GM19023 (cell line): ENCODE measurements around the gene DTNB.

Experiments
- ATAC-seq: cut with Tn5 transposase; IDR thresholded peaks from one replicate; pipeline ENCODE4 v1.9.1; 2021; ENCODE audit warnings: mild to moderate bottlenecking, moderate library complexity; ENCODE audit not compliant: unreplicated experiment

Gene DTNB

DNA sequence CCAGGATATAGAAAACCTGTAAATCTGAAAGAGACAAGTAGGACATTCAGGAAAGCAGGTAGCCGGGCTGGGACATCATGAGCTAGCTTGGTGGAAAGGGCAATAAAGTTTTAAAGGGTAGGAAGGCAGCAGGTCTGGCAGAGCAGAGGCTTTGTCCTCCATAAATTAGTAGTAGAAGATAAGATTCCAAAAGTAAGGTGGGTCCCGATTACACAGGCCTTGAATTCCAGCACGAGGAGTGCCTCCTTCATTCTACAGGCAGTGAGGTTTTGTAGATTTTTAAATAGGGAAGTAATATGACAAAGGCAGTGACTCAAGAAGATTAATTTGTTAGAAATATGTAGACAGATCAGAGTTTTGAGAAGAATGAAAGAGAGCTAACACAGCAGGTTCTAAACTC lies 160.7 kb downstream of the DTNB start:
- ATAC-seq = no peak

DNA sequence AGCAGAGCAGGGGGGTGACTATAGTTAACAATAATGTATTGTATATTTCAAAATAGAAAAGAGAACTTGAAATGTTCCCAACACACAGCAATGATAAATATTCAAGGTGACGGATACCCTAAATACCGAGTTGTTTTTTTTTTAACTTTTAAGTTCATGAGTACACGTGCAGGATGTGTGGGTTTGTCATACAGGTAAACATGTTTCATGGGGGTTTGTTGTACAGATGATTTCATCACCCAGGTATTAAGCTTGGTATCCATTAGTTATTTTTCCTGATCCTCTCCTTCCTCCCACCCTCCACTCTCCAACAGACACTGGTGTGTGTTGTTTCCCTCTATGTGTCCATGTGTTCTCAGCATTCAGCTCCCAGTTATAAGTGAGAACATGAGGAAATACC lies 167.2 kb downstream of the DTNB start:
- no peak for ATAC-seq

DNA sequence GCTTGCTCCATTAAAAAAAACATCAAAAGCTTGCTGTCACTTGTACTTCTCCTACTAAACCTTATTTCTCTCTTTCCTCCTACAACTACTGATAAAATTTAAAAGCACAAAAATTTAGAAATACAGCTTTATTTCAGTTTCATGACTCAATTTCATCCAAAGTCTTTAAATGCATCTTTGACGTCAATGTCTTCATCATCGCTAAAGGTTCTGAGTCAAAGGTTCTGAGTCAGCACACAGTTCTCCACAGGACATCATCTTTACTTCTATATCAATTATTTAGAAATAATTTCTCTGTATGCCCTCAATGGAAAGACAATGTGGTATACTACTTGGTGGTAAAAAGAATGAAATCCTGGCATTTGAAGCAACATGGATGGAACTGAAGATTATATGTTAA lies 167.8 kb downstream of the DTNB start:
- no peak for ATAC-seq

DNA sequence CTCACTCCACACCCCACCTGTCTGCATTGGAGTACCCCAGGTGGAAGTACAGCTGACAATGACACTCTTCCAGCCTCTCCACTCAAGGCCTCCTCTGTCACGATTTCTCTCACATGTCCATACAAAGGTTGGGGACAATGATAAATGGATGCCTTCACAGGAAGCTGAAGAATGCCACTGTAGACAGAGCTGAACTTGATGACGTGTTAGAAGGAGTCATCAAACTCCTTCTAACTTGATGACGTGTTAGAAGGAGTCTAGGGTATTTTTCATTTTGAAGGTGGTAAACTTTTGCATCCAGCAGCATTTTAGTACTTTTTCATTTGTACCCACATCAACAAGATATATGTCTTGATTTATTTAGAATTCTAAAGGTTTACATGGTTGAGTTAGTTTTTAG lies 168.2 kb downstream of the DTNB start:
- no peak for ATAC-seq

DNA sequence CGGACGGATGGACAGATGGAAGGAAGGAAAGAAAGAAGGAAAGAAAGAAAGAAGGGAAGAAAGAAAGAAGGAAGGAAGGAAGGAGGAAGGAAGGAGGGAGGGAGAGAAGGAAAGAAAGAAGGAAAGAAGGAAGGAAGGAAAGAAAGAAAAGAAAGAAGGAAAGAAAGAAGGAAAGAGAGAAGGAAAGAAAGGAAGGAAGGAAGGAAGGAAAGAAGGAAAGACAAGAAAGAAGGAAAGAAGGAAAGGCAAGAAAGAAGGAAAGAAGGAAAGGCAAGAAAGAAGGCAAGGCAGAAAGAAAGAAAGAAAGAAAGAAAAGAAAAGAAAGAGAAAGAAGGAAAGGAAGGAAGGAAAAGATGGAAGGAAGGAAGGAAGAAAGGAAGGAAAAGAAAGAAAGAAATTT lies 169.1 kb downstream of the DTNB start:
- ATAC-seq = no peak

DNA sequence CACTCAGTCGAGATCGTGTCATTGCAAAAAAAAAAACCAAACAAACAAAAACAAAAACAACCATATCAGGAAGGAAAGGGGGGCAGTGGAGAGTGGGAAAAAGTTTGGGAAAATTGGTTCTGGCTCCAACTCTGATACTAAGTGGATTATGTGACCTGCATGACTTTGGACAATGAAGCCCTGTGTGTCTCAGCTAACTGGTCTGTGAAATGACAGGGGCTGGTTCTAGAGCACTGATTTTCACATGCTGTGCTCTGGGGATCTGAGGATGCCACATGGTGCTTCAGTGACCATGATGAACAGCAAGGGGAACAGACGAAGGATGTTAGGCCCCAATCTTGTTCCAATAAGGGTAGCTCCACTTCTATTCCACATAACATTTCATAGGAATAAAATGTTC lies 174.2 kb downstream of the DTNB start:
- ATAC-seq = no peak

DNA sequence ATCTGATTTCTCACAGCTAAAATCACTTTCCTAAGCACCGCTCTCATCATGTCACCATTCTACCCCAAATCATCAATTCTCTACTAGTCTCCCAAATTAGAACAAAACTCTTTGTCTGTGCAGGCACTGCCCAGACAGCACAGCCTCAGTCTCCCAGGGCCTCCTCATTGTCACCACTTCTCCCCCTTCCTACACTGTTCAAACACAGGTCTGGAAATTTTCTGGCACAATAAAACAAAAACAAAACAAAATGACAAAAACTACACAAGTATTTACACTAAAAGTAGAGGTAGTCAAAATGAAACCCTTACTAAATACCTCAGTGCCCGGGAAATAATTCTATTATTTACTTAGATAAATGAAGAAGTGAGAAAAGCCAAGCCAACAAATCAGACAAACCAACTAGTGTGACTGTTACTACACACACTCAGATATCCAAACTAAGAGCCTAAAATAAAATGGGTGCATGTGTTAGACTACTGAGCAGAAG lies 175.4 kb downstream of the DTNB start:
- no peak for ATAC-seq

DNA sequence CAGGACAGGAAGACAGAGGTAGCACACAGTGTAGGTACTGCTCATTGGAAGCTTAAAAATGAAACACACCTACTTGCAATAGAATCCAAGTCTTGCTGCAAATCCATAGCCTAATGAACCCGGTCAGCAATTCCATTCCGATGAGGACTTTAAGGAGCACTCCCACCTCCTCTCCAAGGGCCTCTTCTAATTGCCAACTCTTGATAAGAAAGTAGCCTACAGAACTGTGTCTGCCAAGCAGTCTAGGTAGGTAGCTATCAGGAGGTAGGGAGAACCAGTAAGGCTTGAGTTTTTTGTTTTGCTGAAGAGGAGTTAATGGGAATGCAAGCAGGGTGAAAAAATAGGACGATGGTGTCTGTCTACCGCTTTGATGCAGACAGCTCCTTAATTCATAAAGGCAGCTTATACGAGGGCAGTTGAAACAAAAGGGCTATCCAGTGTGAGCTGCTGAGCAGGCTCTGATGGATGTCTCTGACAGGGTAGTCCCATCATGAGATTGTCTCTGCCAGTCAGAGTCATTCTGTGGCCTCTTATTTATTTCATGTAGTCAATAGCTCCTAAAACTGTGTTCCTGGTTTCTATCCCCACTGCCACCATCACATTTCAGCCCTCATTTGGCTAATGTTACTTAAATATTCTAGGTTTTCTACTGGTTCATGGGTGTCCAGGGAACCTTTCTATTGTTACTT lies 176.0 kb downstream of the DTNB start:
- no peak for ATAC-seq

DNA sequence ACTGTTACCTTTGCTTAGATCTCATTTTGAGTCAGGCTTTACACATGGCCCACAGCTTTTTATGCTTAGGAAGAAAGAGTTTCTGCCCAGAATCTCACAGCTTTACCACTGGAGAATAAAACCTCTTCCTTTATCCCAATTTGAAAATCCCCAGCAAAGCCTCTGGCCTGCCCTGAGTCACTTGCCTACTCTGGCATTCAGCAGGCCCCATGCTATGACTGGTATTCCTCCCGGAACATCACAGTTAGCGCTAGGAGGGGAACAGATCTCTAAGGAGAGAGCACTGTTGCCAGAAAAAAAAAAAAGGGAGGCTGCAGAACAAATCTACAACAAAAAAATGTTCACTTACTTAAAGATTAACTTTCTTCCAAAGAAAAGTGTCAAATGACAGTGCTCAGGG lies 178.8 kb downstream of the DTNB start:
- ATAC-seq = no peak

DNA sequence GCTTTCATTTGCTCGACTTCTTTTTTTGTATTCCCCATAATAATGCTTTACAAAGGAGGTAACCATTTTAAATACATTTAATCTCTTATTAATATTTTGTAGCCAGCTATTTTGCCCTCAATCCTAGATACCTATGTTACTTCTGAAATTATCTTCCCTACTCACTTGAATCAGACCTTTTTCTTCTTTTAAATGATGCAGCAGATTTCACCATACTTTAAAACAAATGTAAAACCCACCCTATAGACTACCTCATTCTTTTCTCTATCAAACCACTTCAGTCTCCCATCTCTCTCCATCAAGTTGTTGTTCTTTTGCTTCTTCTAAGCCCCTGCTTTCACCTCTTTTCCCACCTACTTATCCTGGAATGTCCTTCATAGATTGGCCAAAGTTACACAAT lies 180.2 kb downstream of the DTNB start:
- no peak for ATAC-seq

DNA sequence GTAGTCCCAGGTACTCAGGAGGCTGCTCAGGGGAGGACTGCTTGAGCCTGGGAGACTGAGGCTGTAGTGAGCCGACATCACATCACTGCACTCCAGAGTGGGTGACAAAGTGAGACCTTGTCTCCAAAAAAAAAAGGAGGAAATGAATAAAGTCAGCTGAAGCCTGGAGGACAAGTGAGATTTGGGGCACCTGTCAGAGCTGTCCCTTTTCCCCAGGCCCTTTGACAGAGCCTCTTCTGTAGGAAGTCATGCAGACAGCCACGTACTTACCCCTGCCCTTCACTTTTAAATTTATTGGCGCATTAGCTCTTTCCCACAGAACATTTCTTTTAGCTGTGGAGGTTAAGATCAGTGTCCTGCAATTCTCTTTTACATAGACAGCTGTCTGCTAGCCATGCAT lies 180.7 kb downstream of the DTNB start:
- ATAC-seq = no peak

DNA sequence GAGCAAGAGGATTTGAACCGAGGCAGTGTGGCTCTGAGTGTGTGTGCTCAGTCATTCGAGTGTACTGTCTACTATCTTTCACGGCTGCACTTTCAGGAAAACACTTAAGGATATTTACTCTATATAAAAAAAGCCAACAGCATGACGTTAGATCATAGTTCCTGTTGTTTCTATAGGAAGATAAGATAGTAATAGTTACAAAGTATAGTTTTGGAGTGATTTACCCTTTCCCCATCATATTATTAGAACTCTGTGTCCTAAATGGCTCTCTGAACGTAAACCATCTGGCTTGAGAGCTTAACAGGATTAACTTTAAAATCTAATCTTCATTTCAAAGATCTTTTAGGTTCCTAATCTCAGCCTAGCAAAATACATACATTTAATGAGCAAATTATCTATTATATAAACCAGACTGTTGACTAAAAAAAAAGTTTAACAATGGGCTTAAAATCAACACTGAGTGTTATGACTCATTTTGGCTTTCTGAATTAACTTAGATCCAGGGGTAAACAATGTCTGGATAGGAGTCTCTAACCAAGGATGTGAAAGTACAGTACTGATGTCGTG lies 181.3 kb downstream of the DTNB start:
- ATAC-seq = no peak

DNA sequence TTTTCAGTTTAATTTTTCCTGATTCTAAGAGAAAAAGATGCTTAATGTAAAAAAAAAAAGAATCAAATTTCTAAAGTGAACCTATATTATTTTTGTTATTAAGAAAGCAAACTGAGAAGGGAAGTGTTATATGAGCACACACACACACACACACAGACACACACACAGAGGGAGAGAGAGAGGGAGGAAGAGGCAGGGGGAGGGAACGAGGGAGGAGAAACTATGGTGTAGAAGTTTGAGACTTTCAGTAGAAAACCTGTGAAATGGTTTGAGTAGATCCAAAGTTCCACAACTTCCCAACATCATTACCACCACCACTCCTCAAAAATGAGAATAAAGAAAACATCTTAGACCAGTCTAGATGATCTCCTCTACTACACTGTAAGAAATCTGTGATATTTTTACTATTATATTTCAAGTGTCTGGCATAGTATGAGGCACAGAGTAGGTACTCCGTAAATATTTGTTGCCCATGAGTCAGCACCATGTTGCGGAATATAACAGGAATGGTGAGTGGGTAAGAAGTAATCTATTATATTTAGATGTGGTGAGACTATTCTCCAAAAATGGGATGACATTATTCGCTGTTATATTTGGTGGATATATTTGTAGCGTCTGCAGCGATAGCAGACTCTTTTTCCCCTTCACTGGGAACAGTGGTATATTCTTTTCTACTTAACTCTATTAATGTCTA lies 182.2 kb downstream of the DTNB start:
- no peak for ATAC-seq

DNA sequence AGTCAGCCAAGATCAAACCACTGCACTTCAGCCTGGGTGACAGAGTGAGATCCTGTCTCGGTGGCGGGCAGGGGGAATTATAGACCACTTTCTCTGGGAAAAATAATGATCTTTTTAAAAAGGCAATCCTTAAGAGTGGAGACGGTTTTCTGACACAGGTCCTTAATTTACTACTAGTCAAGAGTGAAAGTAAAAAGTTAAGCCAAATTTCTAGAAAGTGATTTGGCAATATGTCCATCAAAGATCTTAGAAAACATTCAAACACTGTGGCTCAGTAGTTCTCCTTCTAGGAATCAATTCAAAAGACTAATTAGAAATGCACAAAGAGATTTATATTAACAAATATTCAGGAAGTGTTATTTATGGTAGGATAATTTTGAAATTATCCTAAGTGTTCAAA lies 183.2 kb downstream of the DTNB start:
- ATAC-seq = no peak

DNA sequence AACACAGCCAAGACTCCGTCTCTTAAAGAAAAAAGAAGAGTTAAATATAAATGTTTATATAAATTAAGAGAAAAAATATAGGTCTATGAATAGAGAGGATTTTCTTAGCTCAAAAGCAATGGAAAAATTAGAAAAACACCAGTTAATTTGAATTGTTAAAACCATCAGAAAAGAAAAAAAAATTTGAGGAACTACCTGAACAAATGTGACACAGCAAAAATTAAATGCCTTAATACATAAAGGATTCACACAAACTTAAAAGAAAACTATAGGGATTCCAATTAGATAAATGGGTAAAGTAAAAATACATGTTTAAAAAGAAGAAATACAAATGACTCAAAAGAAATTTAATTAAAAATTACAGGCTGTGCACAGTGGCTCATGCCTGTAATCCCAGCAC lies 183.7 kb downstream of the DTNB start:
- ATAC-seq = no peak

DNA sequence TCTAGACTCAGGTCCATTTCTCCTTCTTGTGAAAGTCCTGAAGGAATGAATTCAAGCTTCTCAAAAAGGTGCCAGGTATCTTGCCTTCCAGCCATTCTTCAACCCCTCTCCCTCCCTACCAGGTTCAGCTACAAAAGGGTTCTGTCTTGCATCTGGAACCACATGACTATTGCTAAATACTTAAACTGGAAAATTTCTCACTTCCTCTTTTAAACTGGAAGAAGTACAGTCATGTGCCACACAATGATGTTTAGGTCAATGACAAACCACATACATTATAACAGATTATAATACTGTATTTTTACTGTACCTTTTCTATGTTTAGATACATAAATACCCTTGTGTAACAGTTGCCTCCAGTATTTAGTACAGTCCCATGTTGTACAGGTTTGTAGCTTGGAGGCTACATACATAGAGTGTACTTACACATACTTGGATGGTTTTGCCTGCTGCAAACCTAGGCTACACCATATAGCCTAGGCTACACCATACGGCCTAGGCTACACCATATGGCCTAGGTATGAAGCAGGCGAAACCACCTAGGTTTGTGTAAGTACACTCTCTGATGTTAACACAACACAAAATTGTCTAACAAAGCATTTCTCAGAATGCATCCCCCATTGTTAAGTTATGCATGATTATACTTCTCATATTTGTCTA lies 189.6 kb downstream of the DTNB start:
- no peak for ATAC-seq

DNA sequence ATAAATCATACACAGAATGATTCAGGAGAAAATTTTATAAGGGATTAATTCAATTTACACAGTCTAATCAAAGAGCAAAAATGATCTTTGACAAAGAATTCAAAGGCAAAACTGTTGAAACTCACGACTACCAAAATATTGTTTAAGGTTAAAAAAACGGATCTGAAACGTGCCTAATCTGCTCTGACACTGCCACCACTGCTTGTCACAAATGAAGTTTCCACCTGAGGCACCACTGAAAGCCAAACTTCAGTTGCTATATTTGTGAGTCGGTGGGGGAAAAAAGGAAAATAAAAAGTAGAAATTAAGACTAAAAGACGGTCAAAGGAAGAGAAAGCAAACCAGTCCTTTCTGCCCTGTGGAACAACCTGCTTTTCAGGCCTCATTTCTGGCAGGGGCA lies 191.0 kb downstream of the DTNB start:
- ATAC-seq = no peak

DNA sequence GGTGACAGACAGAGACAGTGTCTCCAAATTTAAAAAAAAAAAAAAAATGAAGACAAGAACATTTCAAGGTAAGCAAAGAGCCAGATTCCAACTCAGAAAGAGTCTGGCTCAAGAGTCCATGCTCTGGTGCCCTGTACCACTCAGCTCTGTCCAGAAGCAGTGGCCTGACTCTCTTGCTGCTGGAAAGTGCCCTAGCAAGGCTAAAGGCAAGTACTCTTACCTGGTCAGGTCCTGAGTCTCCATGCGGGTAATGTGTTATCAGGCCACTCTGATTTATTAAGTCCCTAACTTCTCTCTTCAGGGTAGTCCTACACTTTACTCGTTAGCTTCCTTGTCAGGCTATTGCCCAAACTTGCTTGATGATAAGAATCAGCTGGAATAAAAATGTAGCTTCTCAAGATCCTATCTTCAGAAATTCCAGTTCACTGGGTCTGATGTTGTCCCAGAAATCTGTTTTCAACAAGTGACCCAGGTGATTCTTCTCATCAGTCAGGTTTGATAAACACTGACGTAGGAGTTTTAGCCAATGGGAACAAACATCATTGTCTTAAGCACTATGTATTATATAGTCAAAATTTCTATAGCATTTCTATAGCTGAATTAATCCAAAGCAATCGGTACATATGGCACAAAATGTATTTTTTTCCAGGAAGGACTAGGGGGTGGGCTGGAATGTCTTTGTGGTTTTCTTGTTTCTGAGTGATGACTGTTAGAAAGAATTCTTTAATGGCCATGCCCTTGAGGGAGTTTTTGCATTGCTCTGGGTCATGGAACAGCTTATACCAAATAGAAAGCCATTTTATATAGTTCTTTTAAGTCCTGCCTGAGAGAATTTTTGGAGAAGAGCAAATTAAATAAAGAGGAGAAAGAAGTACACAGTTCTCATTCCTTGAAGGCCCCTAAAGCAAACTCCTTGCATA lies 191.7 kb downstream of the DTNB start:
- ATAC-seq = no peak

DNA sequence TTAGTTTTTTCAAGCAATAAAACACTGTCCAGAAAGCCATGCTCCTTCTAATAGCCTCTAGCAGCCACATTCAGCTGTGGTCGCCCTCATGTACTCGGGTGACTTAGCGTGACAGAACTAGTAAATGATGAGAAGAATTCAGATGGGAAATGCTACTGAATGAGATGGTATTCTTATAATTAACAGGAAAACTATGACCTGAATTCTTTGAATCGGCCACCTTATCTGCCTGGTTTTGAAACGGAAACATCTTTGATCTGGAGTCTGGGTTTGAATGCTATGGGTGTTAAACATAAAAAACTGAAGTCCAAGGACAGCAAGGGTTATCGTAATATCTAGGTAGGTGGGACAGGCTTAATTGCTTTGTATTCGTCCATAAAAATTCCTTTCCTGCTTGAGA lies 192.8 kb downstream of the DTNB start:
- no peak for ATAC-seq

DNA sequence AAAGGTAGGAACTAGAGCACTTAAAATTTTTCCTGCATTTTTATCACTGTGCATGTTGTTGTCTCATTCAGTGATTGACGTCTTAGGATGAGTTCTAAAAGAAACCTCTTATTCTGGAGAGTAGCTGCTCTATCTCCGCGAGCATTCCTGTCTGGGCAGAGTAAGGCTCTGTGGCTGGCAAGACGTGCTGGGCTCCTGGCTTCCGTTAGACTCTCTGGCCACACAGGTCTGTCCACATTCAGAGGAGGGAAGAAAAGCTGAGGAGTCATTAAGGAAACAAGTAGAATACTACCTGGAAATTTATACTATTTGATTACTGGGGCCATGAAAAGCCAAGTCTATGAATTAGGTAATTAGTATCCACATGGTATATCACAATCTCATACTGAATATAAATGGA lies 193.6 kb downstream of the DTNB start:
- no peak for ATAC-seq

DNA sequence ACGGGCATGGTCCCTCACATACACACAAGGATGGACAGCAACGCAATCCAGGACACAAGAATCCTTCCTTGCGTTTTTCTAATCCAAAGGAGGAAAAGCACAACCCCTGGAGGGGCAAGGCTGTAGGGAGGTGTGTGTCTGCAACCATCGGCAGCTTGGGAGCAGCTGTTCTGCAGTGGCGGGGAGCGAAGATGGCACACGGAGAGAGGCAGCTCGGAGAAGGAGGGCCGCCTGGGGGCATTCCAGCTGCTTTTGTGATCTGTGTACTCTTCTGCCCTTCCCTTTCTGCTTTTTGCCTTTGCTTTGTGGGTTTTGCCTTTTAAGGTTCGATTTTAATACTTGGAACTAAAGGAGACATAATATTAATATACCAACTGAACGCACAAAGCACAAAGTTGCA lies 194.6 kb downstream of the DTNB start:
- ATAC-seq = no peak
